PC-3 (cell line): Measurements from ENCODE around the gene SDK2. TPM values are rescaled to one million over a fixed set of nuclear protein-coding genes. Genes with fewer than 3 reads are reported as not detected.

ENCODE experiments used
- ATAC-seq: fragments of 200-7000 bp; cut with Tn5 transposase; 2 replicates; pipeline ENCODE4 v1.9.1; 2020; ENCODE audit warnings: mild to moderate bottlenecking, moderate library complexity
- BruUV-seq: library from RNA; stranded (reverse); fragments of 400-500 nt; replicated peaks from 2 replicates; lab custom pipeline; 2021; lab: Mats Ljungman, UMichigan
- CTCF ChIA-PET: fragments of 300-600 bp; sonication (Branson Sonifier 250); formaldehyde crosslinking; loops from one replicate; lab custom pipeline; 2022; ENCODE audit warnings: antibody characterized with exemption; lab: Charles Lee
- POLR2A ChIA-PET: fragments of 300-600 bp; sonication (Branson Sonifier 250); formaldehyde crosslinking; loops from one replicate; lab custom pipeline; 2022; ENCODE audit warnings: antibody characterized with exemption; ENCODE audit not compliant: unreplicated experiment; lab: Charles Lee
- DNase-seq: peaks from one replicate; pipeline ENCODE4 v3.0.0-alpha.2; 2015
- H2AFZ ChIP-seq: fragments of 300-600 bp; sonication (generic); 2 replicates; pipeline ENCODE4 v1.6.0; 2016; ENCODE audit warnings: antibody characterized with exemption, low read length
- H3F3A ChIP-seq: fragments of 300-600 bp; sonication (generic); one replicate; pipeline ENCODE4 v1.6.0; 2017; ENCODE audit warnings: antibody characterized with exemption, low read length, control low read depth, mild to moderate bottlenecking; ENCODE audit not compliant: unreplicated experiment
- H3K27ac ChIP-seq: fragments of 300-600 bp; sonication (generic); 2 replicates; pipeline ENCODE4 v1.5.1; 2016; ENCODE audit warnings: mild to moderate bottlenecking, low read length
- H3K27me3 ChIP-seq: fragments of 300-600 bp; sonication (generic); 2 replicates; pipeline ENCODE4 v1.6.1; 2016; ENCODE audit warnings: low read length, mixed read lengths
- H3K36me3 ChIP-seq: fragments of 300-600 bp; sonication (generic); 2 replicates; pipeline ENCODE4 v1.6.1; 2016; ENCODE audit warnings: low read depth, mixed run types, low read length, mixed read lengths
- H3K4me1 ChIP-seq: fragments of 300-600 bp; sonication (generic); 2 replicates; pipeline ENCODE4 v1.5.1; 2016; ENCODE audit warnings: low read length; ENCODE audit not compliant: insufficient read depth
- H3K4me2 ChIP-seq: fragments of 300-600 bp; sonication (generic); 2 replicates; pipeline ENCODE4 v1.6.0; 2016; ENCODE audit warnings: low read length
- H3K4me3 ChIP-seq: fragments of 300-600 bp; sonication (generic); 2 replicates; pipeline ENCODE4 v1.5.1; 2016; ENCODE audit warnings: mild to moderate bottlenecking, low read length, mixed read lengths
- H3K79me2 ChIP-seq: fragments of 300-600 bp; sonication (generic); 2 replicates; pipeline ENCODE4 v1.6.1; 2017; ENCODE audit warnings: low read length, mixed read lengths
- H3K9ac ChIP-seq: fragments of 300-600 bp; sonication (generic); 2 replicates; pipeline ENCODE4 v1.6.0; 2016; ENCODE audit warnings: mild to moderate bottlenecking, low read length
- H3K9me2 ChIP-seq: fragments of 300-600 bp; sonication (generic); replicated peaks from 2 replicates; pipeline ENCODE4 v1.6.1; 2016; ENCODE audit warnings: mixed run types, low read length, mixed read lengths
- H3K9me3 ChIP-seq: fragments of 300-600 bp; sonication (generic); 2 replicates; pipeline ENCODE4 v1.6.1; 2016; ENCODE audit warnings: low read length, mixed read lengths
- H4K20me1 ChIP-seq: fragments of 300-600 bp; sonication (generic); 2 replicates; pipeline ENCODE4 v1.6.1; 2016; ENCODE audit warnings: low read length, mixed read lengths
- CTCF ChIP-seq: fragments of 300-600 bp; sonication (generic); conservative IDR thresholded peaks from 2 replicates; pipeline ENCODE4 v1.5.1; 2017; ENCODE audit warnings: antibody characterized with exemption, low read depth, mild to moderate bottlenecking, low read length
- EZH2 ChIP-seq: fragments of 300-600 bp; sonication (generic); IDR thresholded peaks from one replicate; pipeline ENCODE4 v1.6.1; 2017; ENCODE audit warnings: antibody characterized with exemption, mild to moderate bottlenecking, low read length; ENCODE audit not compliant: unreplicated experiment
- EZH2phosphoT487 ChIP-seq: fragments of 300-600 bp; sonication (generic); IDR thresholded peaks from 2 replicates; pipeline ENCODE4 v1.6.1; 2018; ENCODE audit warnings: mild to moderate bottlenecking, antibody characterized with exemption, low read length, borderline replicate concordance
- intact Hi-C: fragments of 100-400 bp; cut with micrococcal nuclease; formaldehyde crosslinking; loops from 2 replicates; pipeline ENCODE4 v1.9.0; 2023
- total RNA-seq: library from RNA; depleted of rRNA; stranded (reverse); fragments of >200 nt; gene quantifications from 2 replicates; pipeline ENCODE4 v1.2.3, GENCODE V29; 2014

Gene SDK2
- total RNA-seq, 1 experiment from 2014 or later = 0.07 TPM

GRCh38 chr17:73369111-73369521 lies 275.1 kb downstream of the SDK2 start:
- no peak for TF ChIP-seq EZH2
- TF ChIP-seq EZH2phosphoT487 = no peak
- TF ChIP-seq CTCF = no peak
- Histone ChIP-seq H3K4me3 (no peak overlapping the region), H3K27ac (no peak overlapping the region), H3K9me2 (no peaks in the 10 kb centered on the region), H4K20me1 (no peaks in the 10 kb centered on the region), H3K9ac (no peak overlapping the region), H2AFZ (no peak overlapping the region), H3K79me2 (no peaks in the 10 kb centered on the region), H3K36me3 (no peaks in the 10 kb centered on the region), H3K4me2 (no peak overlapping the region), H3K4me1 (peaks cover 10% of the 10 kb centered on the region), H3K9me3 (no peaks in the 10 kb centered on the region), H3K27me3 (no peaks in the 10 kb centered on the region), H3F3A (no peaks in the 10 kb centered on the region)
- ChIA-PET CTCF (interaction anchor here (0.5 kb wide), 1 partner anchor 59 kb away, joined by 3 read pairs; no protein-coding TSS in a partner anchor), POLR2A (no interaction called here)
- BruUV-seq = no TSS peak
- ATAC-seq (no peak), DNase-seq (no peak)
- intact Hi-C loops = no loop called here

GRCh38 chr17:73368085-73368631 lies 276.1 kb downstream of the SDK2 start:
- no peak for TF ChIP-seq EZH2phosphoT487
- no peak for TF ChIP-seq EZH2
- no peak for TF ChIP-seq CTCF
- Histone ChIP-seq H3K27ac (no peak overlapping the region), H3K4me2 (no peak overlapping the region), H4K20me1 (no peaks in the 10 kb centered on the region), H3K79me2 (no peaks in the 10 kb centered on the region), H2AFZ (no peak overlapping the region), H3K36me3 (no peaks in the 10 kb centered on the region), H3K4me3 (no peak overlapping the region), H3K4me1 (peaks cover 10% of the 10 kb centered on the region), H3K27me3 (no peaks in the 10 kb centered on the region), H3K9me2 (no peaks in the 10 kb centered on the region), H3F3A (no peaks in the 10 kb centered on the region), H3K9me3 (no peaks in the 10 kb centered on the region), H3K9ac (no peak overlapping the region)
- BruUV-seq = no TSS peak
- ChIA-PET CTCF (interaction anchor here (0.6 kb wide), 1 partner anchor 113 kb away, joined by 3 read pairs; no protein-coding TSS in a partner anchor), POLR2A (no interaction called here)
- intact Hi-C loops = no loop called here
- ATAC-seq = no peak
- no peak for DNase-seq

GRCh38 chr17:73365906-73366623 lies 278.2 kb downstream of the SDK2 start:
- no peaks in the 10 kb centered on the region for H3F3A ChIP-seq
- no TSS peak for BruUV-seq
- POLR2A ChIA-PET = no interaction called here
- no peak for DNase-seq
- H2AFZ ChIP-seq = no peak overlapping the region
- H3K79me2 ChIP-seq = no peaks in the 10 kb centered on the region
- no peaks in the 10 kb centered on the region for H3K9me2 ChIP-seq
- peaks cover 5% of the 10 kb centered on the region for H3K4me1 ChIP-seq
- H3K36me3 ChIP-seq = no peaks in the 10 kb centered on the region
- no peak overlapping the region for H3K4me2 ChIP-seq
- H3K9ac ChIP-seq = no peak overlapping the region
- CTCF ChIA-PET = no interaction called here
- no peak overlapping the region for H3K4me3 ChIP-seq
- H3K9me3 ChIP-seq = no peaks in the 10 kb centered on the region
- H3K27me3 ChIP-seq = no peaks in the 10 kb centered on the region
- TF ChIP-seq EZH2 = no peak
- no peak for TF ChIP-seq CTCF
- no peak for TF ChIP-seq EZH2phosphoT487
- H3K27ac ChIP-seq = no peak overlapping the region
- no peaks in the 10 kb centered on the region for H4K20me1 ChIP-seq
- ATAC-seq = no peak
- intact Hi-C loops = no loop called here
